ENCODE measurements around the gene IRX5. TPM values are rescaled to one million over a fixed set of nuclear protein-coding genes. Genes with fewer than 3 reads are reported as not detected.

The IRX5 gene
- polyA plus RNA-seq, 3 donors = 0.15 TPM; not detected in 2

- Mint-ChIP-seq H3K27ac (no peak overlapping the region), H3K36me3 (peaks cover 3 to 9% of the 10 kb centered on the region in 2 donors), H3K4me3 (peak overlapping the region in 1 of 2 donors; percentile 78), H3K4me1 (peaks cover 28% of the 10 kb centered on the region), H3K9me3 (peaks cover 0 to 38% (median 9%) of the 10 kb centered on the region in 7 donors), H3K27me3 (ENCODE audit: low read depth in 3 of 3) (peaks cover 96 to 98% (median 98%) of the 10 kb centered on the region in 3 donors)
- no peak overlapping the region for H2AFZ ChIP-seq (ENCODE audit: insufficient read depth, low read depth, low read length, poor library complexity, severe bottlenecking)
- WGBS (ENCODE audit: insufficient coverage) = 11% methylated on average over 34 of the region's 38 CpGs
- H4K20me1 ChIP-seq (ENCODE audit: insufficient read depth, low read length) = no peaks in the 10 kb centered on the region
- H3K4me1 ChIP-seq (ENCODE audit: control insufficient read depth in 1 of 2, insufficient read depth in 2 of 2, low read length in 2 of 2) = peaks cover 20 to 29% of the 10 kb centered on the region in 2 donors
- H3K9me3 ChIP-seq (replicated peaks in 1 of 2; ENCODE audit: control insufficient read depth in 1 of 2, insufficient read depth in 1 of 2, low read length in 2 of 2) = peaks cover 0 to 68% of the 10 kb centered on the region in 2 donors
- H3K9ac ChIP-seq (ENCODE audit: insufficient read depth, low read length, poor library complexity, severe bottlenecking) = no peak overlapping the region
- no peaks in the 10 kb centered on the region for H3K79me2 ChIP-seq (ENCODE audit: insufficient read depth, low read length)
- DNase-seq = no peak
- no peak overlapping the region for H3K27ac ChIP-seq (ENCODE audit: low read depth in 1 of 2, low read length in 2 of 2)
- no peaks in the 10 kb centered on the region for H3K36me3 ChIP-seq (replicated peaks in 1 of 2; ENCODE audit: control insufficient read depth in 1 of 2, insufficient read depth in 2 of 2, low read length in 2 of 2)
- intact Hi-C loops (cut with micrococcal nuclease) = loop anchor here in 1 of 2 donors (10.0 kb wide), 1 partner anchor 1235 kb away; the partner anchor contains the start of genes FTO and RPGRIP1L
- no peak for TF ChIP-seq CTCF (IDR thresholded peaks at IDR 0.05)
- H3K4me3 ChIP-seq (replicated peaks in 1 of 3; ENCODE audit: low read depth in 2 of 3, low read length in 3 of 3) = no peak overlapping the region
- H3K27me3 ChIP-seq (ENCODE audit: control insufficient read depth in 2 of 2, insufficient read depth in 2 of 2, low read length in 2 of 2) = peaks cover 89 to 91% of the 10 kb centered on the region in 2 donors
- no peak overlapping the region for H3K4me2 ChIP-seq (replicated peaks; ENCODE audit: extremely low read depth, low read length, poor library complexity, severe bottlenecking)
Observed at GRCh38 chr16:54939510-54940278, 9.0 kb downstream of the IRX5 start.

DNA sequence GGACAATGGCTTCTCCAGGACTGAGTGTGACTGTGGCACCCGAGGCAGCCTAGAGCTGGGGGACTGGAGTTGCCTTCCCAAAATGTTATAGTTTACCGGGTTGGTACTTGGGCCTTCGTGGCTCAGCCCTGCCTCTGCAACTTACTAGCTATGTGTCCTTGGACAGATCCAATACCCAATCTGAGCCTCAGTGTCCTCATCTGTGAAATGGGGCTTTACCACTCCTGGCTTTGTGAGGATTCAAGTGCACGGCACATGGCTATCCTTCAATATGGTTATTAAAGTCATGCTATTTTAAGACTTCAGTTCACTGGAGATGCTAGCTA is 9.6 kb downstream of the IRX5 start:
- H3K9me3 ChIP-seq (replicated peaks in 1 of 2; ENCODE audit: control insufficient read depth in 1 of 2, insufficient read depth in 1 of 2, low read length in 2 of 2) = peaks cover 0 to 62% of the 10 kb centered on the region in 2 donors
- no peak overlapping the region for H3K9ac ChIP-seq (ENCODE audit: insufficient read depth, low read length, poor library complexity, severe bottlenecking)
- DNase-seq = no peak
- H3K4me2 ChIP-seq (replicated peaks; ENCODE audit: extremely low read depth, low read length, poor library complexity, severe bottlenecking) = no peak overlapping the region
- H4K20me1 ChIP-seq (ENCODE audit: insufficient read depth, low read length) = no peaks in the 10 kb centered on the region
- Mint-ChIP-seq H3K4me1 (peaks cover 28% of the 10 kb centered on the region), H3K4me3 (peak overlapping the region in 1 of 2 donors; percentile 78), H3K27me3 (ENCODE audit: low read depth in 3 of 3) (peaks cover 94 to 98% (median 96%) of the 10 kb centered on the region in 3 donors), H3K9me3 (peaks cover 0 to 33% (median 9%) of the 10 kb centered on the region in 7 donors), H3K27ac (no peak overlapping the region), H3K36me3 (peaks cover 3 to 4% of the 10 kb centered on the region in 2 donors)
- H3K4me1 ChIP-seq (ENCODE audit: control insufficient read depth in 1 of 2, insufficient read depth in 2 of 2, low read length in 2 of 2) = peaks cover 20 to 29% of the 10 kb centered on the region in 2 donors
- H3K4me3 ChIP-seq (replicated peaks in 1 of 3; ENCODE audit: low read depth in 2 of 3, low read length in 3 of 3) = no peak overlapping the region
- H3K36me3 ChIP-seq (replicated peaks in 1 of 2; ENCODE audit: control insufficient read depth in 1 of 2, insufficient read depth in 2 of 2, low read length in 2 of 2) = no peaks in the 10 kb centered on the region
- 59% methylated on average over 3 of the region's 4 CpGs for WGBS (ENCODE audit: insufficient coverage)
- no peak for TF ChIP-seq CTCF (IDR thresholded peaks at IDR 0.05)
- no peak overlapping the region for H2AFZ ChIP-seq (ENCODE audit: insufficient read depth, low read depth, low read length, poor library complexity, severe bottlenecking)
- H3K79me2 ChIP-seq (ENCODE audit: insufficient read depth, low read length) = no peaks in the 10 kb centered on the region
- intact Hi-C loops (cut with micrococcal nuclease) = no loop called here
- peaks cover 87 to 89% of the 10 kb centered on the region in 2 donors for H3K27me3 ChIP-seq (ENCODE audit: control insufficient read depth in 2 of 2, insufficient read depth in 2 of 2, low read length in 2 of 2)
- no peak overlapping the region for H3K27ac ChIP-seq (ENCODE audit: low read depth in 1 of 2, low read length in 2 of 2)
